Keratinocyte (primary cell): ENCODE results near the gene DTNBP1. TPM values are rescaled to one million over a fixed set of nuclear protein-coding genes. Genes with fewer than 3 reads are reported as not detected.

ENCODE experiments used
- DNase-seq: peaks from one replicate; pipeline ENCODE4 v3.0.0-alpha.2; 2011; ENCODE audit warnings: low read depth, missing footprints, low spot score
- FAIRE-seq: peaks from 2 replicates; lab custom pipeline; 2011; peaks lifted over from hg19 to GRCh38; lab: Jason Lieb, UNC
- H2AFZ ChIP-seq: 2 replicates; pipeline ENCODE4 v1.6.0; 2012; ENCODE audit warnings: low read length, control low read depth, inconsistent platforms; ENCODE audit not compliant: control insufficient read depth
- H3K27ac ChIP-seq: 2 replicates; pipeline ENCODE4 v1.5.1; 2011; ENCODE audit warnings: low read length; ENCODE audit not compliant: control insufficient read depth, insufficient read depth
- H3K27me3 ChIP-seq: 3 replicates; pipeline ENCODE4 v1.6.0; 2011; ENCODE audit warnings: low read length; ENCODE audit not compliant: control insufficient read depth, insufficient read depth; ENCODE audit errors: extremely low read depth
- H3K36me3 ChIP-seq, 2 experiments: 2 replicates in 1 of 2; 3 replicates in 1 of 2; pipeline ENCODE4 v1.5.1; 2011; ENCODE audit warnings: low read length in 2 of 2, mild to moderate bottlenecking in 1 of 2; ENCODE audit not compliant: control insufficient read depth in 2 of 2, insufficient read depth in 2 of 2; ENCODE audit errors: extremely low read depth in 1 of 2
- H3K4me1 ChIP-seq: 3 replicates; pipeline ENCODE4 v1.5.1; 2011; ENCODE audit warnings: low read length; ENCODE audit not compliant: control insufficient read depth, insufficient read depth; ENCODE audit errors: extremely low read depth
- H3K4me2 ChIP-seq: 3 replicates; pipeline ENCODE4 v1.6.0; 2011; ENCODE audit warnings: low read depth, low read length; ENCODE audit not compliant: control insufficient read depth, insufficient read depth; ENCODE audit errors: extremely low read depth
- H3K4me3 ChIP-seq, 3 experiments: fragments of 200-600 bp in 1 of 3; sonication (generic) in 1 of 3; 2 replicates in 2 of 3; 3 replicates in 1 of 3; pipeline ENCODE4 v1.5.1; 2011 to 2016; ENCODE audit warnings: low read length in 3 of 3, mild to moderate bottlenecking in 3 of 3, control low read depth in 2 of 3, inconsistent platforms in 1 of 3, low read depth in 1 of 3, mixed read lengths in 1 of 3, mixed run types in 1 of 3, moderate library complexity in 1 of 3; ENCODE audit not compliant: control insufficient read depth in 2 of 3, insufficient read depth in 2 of 3; ENCODE audit errors: extremely low read depth in 1 of 3
- H3K79me2 ChIP-seq: 2 replicates; pipeline ENCODE4 v1.6.0; 2012; ENCODE audit warnings: low read length; ENCODE audit not compliant: control insufficient read depth, insufficient read depth
- H3K9ac ChIP-seq: 3 replicates; pipeline ENCODE4 v1.6.0; 2011; ENCODE audit warnings: low read length; ENCODE audit not compliant: control insufficient read depth, insufficient read depth; ENCODE audit errors: extremely low read depth
- H3K9me1 ChIP-seq: 3 replicates; pipeline ENCODE4 v1.6.0; 2011; ENCODE audit warnings: low read length; ENCODE audit not compliant: control insufficient read depth, insufficient read depth; ENCODE audit errors: extremely low read depth
- H3K9me3 ChIP-seq: 2 replicates; pipeline ENCODE4 v1.5.1; 2012; ENCODE audit warnings: low read depth, low read length; ENCODE audit not compliant: control insufficient read depth
- H4K20me1 ChIP-seq: 3 replicates; pipeline ENCODE4 v1.6.0; 2011; ENCODE audit warnings: low read length; ENCODE audit not compliant: control insufficient read depth, insufficient read depth; ENCODE audit errors: extremely low read depth
- EZH2 ChIP-seq: IDR thresholded peaks from one replicate; pipeline ENCODE4 v1.6.1; 2012; ENCODE audit warnings: inconsistent platforms, mild to moderate bottlenecking, low read length, moderate library complexity
- dilution Hi-C: fragments of 300-500 bp; cut with MboI; formaldehyde crosslinking; loops from one replicate; pipeline ENCODE4 v1.7.0; 2020; ENCODE audit warnings: low sequenced_read_pairs; ENCODE audit not compliant: extremely low pct_ligation_motif_present
- polyA plus RNA-seq, 5 experiments: library from polyadenylated mRNA; depleted of rRNA in 3 of 5; stranded (reverse) in 3 of 5; stranded (forward) in 1 of 5; unstranded in 1 of 5; fragments of >200 nt; gene quantifications; 1 replicate in 1 of 5; 2 replicates in 3 of 5; 3 replicates in 1 of 5; pipeline versions ENCODE4 v1.2.1 to v1.2.3, GENCODE V29; 2011 to 2012; ENCODE audit warnings: missing spikeins in 2 of 5, low read depth in 1 of 5, low replicate concordance in 1 of 5
- TF ChIP-seq, protein P1 (sequence below), 3 experiments: IDR thresholded peaks in 1 of 3; conservative IDR thresholded peaks in 1 of 3; optimal IDR thresholded peaks in 1 of 3; 2 replicates in 2 of 3; 3 replicates in 1 of 3; pipeline versions ENCODE3 to v1.5.1; 2011; ENCODE audit warnings: low read length in 3 of 3, mild to moderate bottlenecking in 3 of 3, moderate library complexity in 2 of 3, control low read depth in 1 of 3, inconsistent platforms in 1 of 3; ENCODE audit not compliant: insufficient read depth in 2 of 3; ENCODE audit errors: extremely low read depth in 1 of 3

The DTNBP1 gene
- polyA plus RNA-seq, 1 donor (not counting 4 experiments of a cell fraction or from before 2014, with no cell fraction given) = 11.5 TPM

DNA sequence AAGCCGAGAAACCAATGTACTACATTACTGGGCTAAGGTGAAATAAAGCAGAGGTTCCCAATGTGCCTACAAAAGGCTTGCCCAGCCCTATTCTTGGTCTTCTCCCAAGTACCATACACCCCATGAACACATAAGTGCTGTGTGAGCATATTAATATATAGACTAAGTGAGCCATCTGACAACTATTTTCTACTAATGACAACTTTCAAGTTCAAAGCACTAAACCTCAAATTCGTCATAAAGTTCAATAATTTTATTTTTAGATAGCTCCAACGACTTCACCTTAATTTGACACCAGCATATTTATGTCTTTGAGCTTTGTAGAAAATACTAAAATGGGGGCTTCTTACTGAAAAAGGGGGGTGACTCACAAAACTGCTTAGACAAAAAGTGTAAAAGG, 6.7 kb downstream of the DTNBP1 start:
- Histone ChIP-seq H3K9me1 (no peaks in the 10 kb centered on the region), H3K4me3 (no peak overlapping the region), H3K27me3 (no peaks in the 10 kb centered on the region), H3K4me1 (no peaks in the 10 kb centered on the region), H4K20me1 (no peaks in the 10 kb centered on the region), H3K27ac (no peak overlapping the region), H3K4me2 (no peak overlapping the region), H3K36me3 (no peaks in the 10 kb centered on the region), H3K9ac (no peak overlapping the region), H2AFZ (no peak overlapping the region), H3K79me2 (no peaks in the 10 kb centered on the region), H3K9me3 (no peaks in the 10 kb centered on the region)
- dilution Hi-C loops = no loop called here
- DNase-seq = no peak
- FAIRE-seq = no peak
- TF ChIP-seq EZH2 = no peak
- TF ChIP-seq, protein P1, sequence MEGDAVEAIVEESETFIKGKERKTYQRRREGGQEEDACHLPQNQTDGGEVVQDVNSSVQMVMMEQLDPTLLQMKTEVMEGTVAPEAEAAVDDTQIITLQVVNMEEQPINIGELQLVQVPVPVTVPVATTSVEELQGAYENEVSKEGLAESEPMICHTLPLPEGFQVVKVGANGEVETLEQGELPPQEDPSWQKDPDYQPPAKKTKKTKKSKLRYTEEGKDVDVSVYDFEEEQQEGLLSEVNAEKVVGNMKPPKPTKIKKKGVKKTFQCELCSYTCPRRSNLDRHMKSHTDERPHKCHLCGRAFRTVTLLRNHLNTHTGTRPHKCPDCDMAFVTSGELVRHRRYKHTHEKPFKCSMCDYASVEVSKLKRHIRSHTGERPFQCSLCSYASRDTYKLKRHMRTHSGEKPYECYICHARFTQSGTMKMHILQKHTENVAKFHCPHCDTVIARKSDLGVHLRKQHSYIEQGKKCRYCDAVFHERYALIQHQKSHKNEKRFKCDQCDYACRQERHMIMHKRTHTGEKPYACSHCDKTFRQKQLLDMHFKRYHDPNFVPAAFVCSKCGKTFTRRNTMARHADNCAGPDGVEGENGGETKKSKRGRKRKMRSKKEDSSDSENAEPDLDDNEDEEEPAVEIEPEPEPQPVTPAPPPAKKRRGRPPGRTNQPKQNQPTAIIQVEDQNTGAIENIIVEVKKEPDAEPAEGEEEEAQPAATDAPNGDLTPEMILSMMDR (optimal IDR thresholded peaks at IDR 0.05 in 1 of 3, IDR thresholded peaks at IDR 0.05 in 1 of 3, conservative IDR thresholded peaks at IDR 0.05 in 1 of 3; ENCODE audit: extremely low read depth in 1 of 3, insufficient read depth in 2 of 3, low read length in 3 of 3) = no peak

DNA sequence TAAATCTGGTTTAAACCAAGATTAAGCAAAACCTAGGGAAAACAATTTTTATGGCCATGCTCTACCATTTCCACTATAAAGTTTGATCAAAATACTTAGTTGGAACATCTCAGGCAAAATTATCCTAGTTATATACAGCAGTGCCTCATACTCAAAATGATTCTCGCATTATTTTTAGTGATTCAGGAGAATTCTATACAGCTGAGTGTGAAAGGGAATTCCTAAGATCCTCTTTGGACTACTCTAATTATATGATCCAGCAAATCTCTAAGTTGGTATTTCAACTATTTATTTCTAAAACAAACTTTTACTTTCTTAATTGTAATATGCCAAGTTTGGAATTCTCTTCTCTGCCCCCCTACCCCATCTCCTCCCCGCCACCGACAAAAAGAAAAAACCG, 8.6 kb downstream of the DTNBP1 start:
- no peaks in the 10 kb centered on the region for H3K9me3 ChIP-seq
- FAIRE-seq (no peak), DNase-seq (no peak)
- dilution Hi-C loops = no loop called here
- no peaks in the 10 kb centered on the region for H3K9me1 ChIP-seq
- no peaks in the 10 kb centered on the region for H4K20me1 ChIP-seq
- H3K9ac ChIP-seq = no peak overlapping the region
- no peak overlapping the region for H3K27ac ChIP-seq
- H3K4me1 ChIP-seq = no peaks in the 10 kb centered on the region
- TF ChIP-seq EZH2 = no peak
- TF ChIP-seq, protein P1 (optimal IDR thresholded peaks at IDR 0.05 in 1 of 3, IDR thresholded peaks at IDR 0.05 in 1 of 3, conservative IDR thresholded peaks at IDR 0.05 in 1 of 3; ENCODE audit: extremely low read depth in 1 of 3, insufficient read depth in 2 of 3, low read length in 3 of 3) = no peak
- no peaks in the 10 kb centered on the region for H3K79me2 ChIP-seq
- no peaks in the 10 kb centered on the region for H3K27me3 ChIP-seq
- no peak overlapping the region for H2AFZ ChIP-seq
- H3K36me3 ChIP-seq = no peaks in the 10 kb centered on the region
- H3K4me3 ChIP-seq = no peak overlapping the region
- H3K4me2 ChIP-seq = no peak overlapping the region
